Measurements from ENCODE around the gene NRXN3.
"Not testable (repeated sequence)": the region's sequence is repeated elsewhere in the genome, so short reads cannot be mapped to it uniquely, and the experiment has no call there.

NRXN3 gene

GRCh38 chr14:79018836-79019235 is 848.7 kb downstream of the NRXN3 start:
- Histone ChIP-seq H3K4me3 (ENCODE audit: low read depth in 1 of 5, low read length in 5 of 5) (no peak overlapping the region), H3K27ac (ENCODE audit: low read depth, low read length) (no peak overlapping the region), H3K9me3 (ENCODE audit: control insufficient read depth in 5 of 5, low read length in 5 of 5) (no peaks in the 10 kb centered on the region), H3K36me3 (ENCODE audit: control insufficient read depth in 5 of 5, insufficient read depth in 5 of 5, low read length in 5 of 5) (no peaks in the 10 kb centered on the region), H3K27me3 (ENCODE audit: control insufficient read depth in 5 of 5, insufficient read depth in 4 of 5, low read length in 5 of 5) (peaks cover 0 to 2% (median 0%) of the 10 kb centered on the region in 5 donors), H3K4me1 (ENCODE audit: control insufficient read depth in 5 of 5, insufficient read depth in 5 of 5, low read length in 5 of 5) (peaks cover 0 to 5% (median 4%) of the 10 kb centered on the region in 5 donors), H3K9ac (ENCODE audit: low read length in 5 of 5) (no peak overlapping the region)

- not testable (repeated sequence) for H3K9ac ChIP-seq (ENCODE audit: low read length in 5 of 5); H3K9me3 ChIP-seq (ENCODE audit: control insufficient read depth in 5 of 5, low read length in 5 of 5); H3K27ac ChIP-seq (ENCODE audit: low read depth, low read length); H3K4me1 ChIP-seq (ENCODE audit: control insufficient read depth in 5 of 5, insufficient read depth in 5 of 5, low read length in 5 of 5); H3K4me3 ChIP-seq (ENCODE audit: low read depth in 1 of 5, low read length in 5 of 5); H3K36me3 ChIP-seq (ENCODE audit: control insufficient read depth in 5 of 5, insufficient read depth in 5 of 5, low read length in 5 of 5); H3K27me3 ChIP-seq (ENCODE audit: control insufficient read depth in 5 of 5, insufficient read depth in 4 of 5, low read length in 5 of 5)
Measured at GRCh38 chr14:79019898-79020297, 849.7 kb downstream of the NRXN3 start.

GRCh38 chr14:79021766-79022165 is 851.6 kb downstream of the NRXN3 start:
- peaks cover 0 to 2% (median 0%) of the 10 kb centered on the region in 5 donors for H3K27me3 ChIP-seq (ENCODE audit: control insufficient read depth in 5 of 5, insufficient read depth in 4 of 5, low read length in 5 of 5)
- no peak overlapping the region for H3K27ac ChIP-seq (ENCODE audit: low read depth, low read length)
- no peak overlapping the region for H3K4me3 ChIP-seq (ENCODE audit: low read depth in 1 of 5, low read length in 5 of 5)
- H3K4me1 ChIP-seq (ENCODE audit: control insufficient read depth in 5 of 5, insufficient read depth in 5 of 5, low read length in 5 of 5) = peaks cover 0 to 4% (median 2%) of the 10 kb centered on the region in 5 donors
- H3K9ac ChIP-seq (ENCODE audit: low read length in 5 of 5) = no peak overlapping the region
- H3K36me3 ChIP-seq (ENCODE audit: control insufficient read depth in 5 of 5, insufficient read depth in 5 of 5, low read length in 5 of 5) = no peaks in the 10 kb centered on the region
- H3K9me3 ChIP-seq (ENCODE audit: control insufficient read depth in 5 of 5, low read length in 5 of 5) = peaks cover 0 to 8% (median 4%) of the 10 kb centered on the region in 5 donors

- Histone ChIP-seq H3K9me3 (ENCODE audit: control insufficient read depth in 5 of 5, low read length in 5 of 5) (peaks cover 0 to 8% (median 4%) of the 10 kb centered on the region in 5 donors), H3K36me3 (ENCODE audit: control insufficient read depth in 5 of 5, insufficient read depth in 5 of 5, low read length in 5 of 5) (no peaks in the 10 kb centered on the region), H3K27ac (ENCODE audit: low read depth, low read length) (no peak overlapping the region), H3K4me3 (ENCODE audit: low read depth in 1 of 5, low read length in 5 of 5) (no peak overlapping the region), H3K4me1 (ENCODE audit: control insufficient read depth in 5 of 5, insufficient read depth in 5 of 5, low read length in 5 of 5) (no peaks in the 10 kb centered on the region), H3K27me3 (ENCODE audit: control insufficient read depth in 5 of 5, insufficient read depth in 4 of 5, low read length in 5 of 5) (no peaks in the 10 kb centered on the region), H3K9ac (ENCODE audit: low read length in 5 of 5) (no peak overlapping the region)
Measured at GRCh38 chr14:79027138-79027537, 857.0 kb downstream of the NRXN3 start.

GRCh38 chr14:79028281-79028680 is 858.1 kb downstream of the NRXN3 start:
- Histone ChIP-seq H3K27ac (ENCODE audit: low read depth, low read length) (no peak overlapping the region), H3K4me1 (ENCODE audit: control insufficient read depth in 5 of 5, insufficient read depth in 5 of 5, low read length in 5 of 5) (no peaks in the 10 kb centered on the region), H3K9me3 (ENCODE audit: control insufficient read depth in 5 of 5, low read length in 5 of 5) (peaks cover 0 to 8% (median 4%) of the 10 kb centered on the region in 5 donors), H3K36me3 (ENCODE audit: control insufficient read depth in 5 of 5, insufficient read depth in 5 of 5, low read length in 5 of 5) (no peaks in the 10 kb centered on the region), H3K9ac (ENCODE audit: low read length in 5 of 5) (no peak overlapping the region), H3K27me3 (ENCODE audit: control insufficient read depth in 5 of 5, insufficient read depth in 4 of 5, low read length in 5 of 5) (no peaks in the 10 kb centered on the region), H3K4me3 (ENCODE audit: low read depth in 1 of 5, low read length in 5 of 5) (no peak overlapping the region)

GRCh38 chr14:79036441-79036840 is 866.3 kb downstream of the NRXN3 start:
- H3K9ac ChIP-seq (ENCODE audit: low read length in 5 of 5) = no peak overlapping the region
- H3K4me1 ChIP-seq (ENCODE audit: control insufficient read depth in 5 of 5, insufficient read depth in 5 of 5, low read length in 5 of 5) = no peaks in the 10 kb centered on the region
- peaks cover 0 to 2% (median 0%) of the 10 kb centered on the region in 5 donors for H3K9me3 ChIP-seq (ENCODE audit: control insufficient read depth in 5 of 5, low read length in 5 of 5)
- no peaks in the 10 kb centered on the region for H3K27me3 ChIP-seq (ENCODE audit: control insufficient read depth in 5 of 5, insufficient read depth in 4 of 5, low read length in 5 of 5)
- H3K4me3 ChIP-seq (ENCODE audit: low read depth in 1 of 5, low read length in 5 of 5) = no peak overlapping the region
- H3K27ac ChIP-seq (ENCODE audit: low read depth, low read length) = no peak overlapping the region
- no peaks in the 10 kb centered on the region for H3K36me3 ChIP-seq (ENCODE audit: control insufficient read depth in 5 of 5, insufficient read depth in 5 of 5, low read length in 5 of 5)

- H3K4me1 ChIP-seq (ENCODE audit: control insufficient read depth in 5 of 5, insufficient read depth in 5 of 5, low read length in 5 of 5) = no peaks in the 10 kb centered on the region
Measured at GRCh38 chr14:79037106-79037505, 866.9 kb downstream of the NRXN3 start.

GRCh38 chr14:79037593-79037992 is 867.4 kb downstream of the NRXN3 start:
- no peak overlapping the region for H3K27ac ChIP-seq (ENCODE audit: low read depth, low read length)
- H3K4me3 ChIP-seq (ENCODE audit: low read depth in 1 of 5, low read length in 5 of 5) = no peak overlapping the region
- H3K36me3 ChIP-seq (ENCODE audit: control insufficient read depth in 5 of 5, insufficient read depth in 5 of 5, low read length in 5 of 5) = no peaks in the 10 kb centered on the region
- no peaks in the 10 kb centered on the region for H3K4me1 ChIP-seq (ENCODE audit: control insufficient read depth in 5 of 5, insufficient read depth in 5 of 5, low read length in 5 of 5)
- no peak overlapping the region for H3K9ac ChIP-seq (ENCODE audit: low read length in 5 of 5)
- H3K27me3 ChIP-seq (ENCODE audit: control insufficient read depth in 5 of 5, insufficient read depth in 4 of 5, low read length in 5 of 5) = no peaks in the 10 kb centered on the region
- H3K9me3 ChIP-seq (ENCODE audit: control insufficient read depth in 5 of 5, low read length in 5 of 5) = peaks cover 0 to 2% (median 0%) of the 10 kb centered on the region in 5 donors

More at GRCh38 chr14:79037106-79037505, 866.9 kb downstream of the NRXN3 start:
- no peaks in the 10 kb centered on the region for H3K27me3 ChIP-seq (ENCODE audit: control insufficient read depth in 5 of 5, insufficient read depth in 4 of 5, low read length in 5 of 5)
- H3K9ac ChIP-seq (ENCODE audit: low read length in 5 of 5) = no peak overlapping the region
- H3K9me3 ChIP-seq (ENCODE audit: control insufficient read depth in 5 of 5, low read length in 5 of 5) = peaks cover 0 to 2% (median 0%) of the 10 kb centered on the region in 5 donors
- H3K36me3 ChIP-seq (ENCODE audit: control insufficient read depth in 5 of 5, insufficient read depth in 5 of 5, low read length in 5 of 5) = no peaks in the 10 kb centered on the region
- no peak overlapping the region for H3K4me3 ChIP-seq (ENCODE audit: low read depth in 1 of 5, low read length in 5 of 5)
- no peak overlapping the region for H3K27ac ChIP-seq (ENCODE audit: low read depth, low read length)

GRCh38 chr14:79040790-79041189 is 870.6 kb downstream of the NRXN3 start:
- Histone ChIP-seq H3K4me3 (ENCODE audit: low read depth in 1 of 5, low read length in 5 of 5) (no peak overlapping the region), H3K9ac (ENCODE audit: low read length in 5 of 5) (no peak overlapping the region), H3K36me3 (ENCODE audit: control insufficient read depth in 5 of 5, insufficient read depth in 5 of 5, low read length in 5 of 5) (no peaks in the 10 kb centered on the region), H3K4me1 (ENCODE audit: control insufficient read depth in 5 of 5, insufficient read depth in 5 of 5, low read length in 5 of 5) (no peaks in the 10 kb centered on the region), H3K9me3 (ENCODE audit: control insufficient read depth in 5 of 5, low read length in 5 of 5) (peaks cover 0 to 2% (median 0%) of the 10 kb centered on the region in 5 donors), H3K27me3 (ENCODE audit: control insufficient read depth in 5 of 5, insufficient read depth in 4 of 5, low read length in 5 of 5) (peaks cover 0 to 2% (median 0%) of the 10 kb centered on the region in 5 donors), H3K27ac (ENCODE audit: low read depth, low read length) (no peak overlapping the region)

GRCh38 chr14:79043194-79043889 is 873.2 kb downstream of the NRXN3 start:
- no peak overlapping the region for H3K27ac ChIP-seq (ENCODE audit: low read depth, low read length)
- H3K9me3 ChIP-seq (ENCODE audit: control insufficient read depth in 5 of 5, low read length in 5 of 5) = peaks cover 0 to 2% (median 0%) of the 10 kb centered on the region in 5 donors
- H3K9ac ChIP-seq (ENCODE audit: low read length in 5 of 5) = no peak overlapping the region

More at GRCh38 chr14:79043194-79043889, 873.2 kb downstream of the NRXN3 start:
- H3K4me1 ChIP-seq (ENCODE audit: control insufficient read depth in 5 of 5, insufficient read depth in 5 of 5, low read length in 5 of 5) = no peaks in the 10 kb centered on the region
- H3K27me3 ChIP-seq (ENCODE audit: control insufficient read depth in 5 of 5, insufficient read depth in 4 of 5, low read length in 5 of 5) = peaks cover 0 to 2% (median 0%) of the 10 kb centered on the region in 5 donors
- H3K36me3 ChIP-seq (ENCODE audit: control insufficient read depth in 5 of 5, insufficient read depth in 5 of 5, low read length in 5 of 5) = no peaks in the 10 kb centered on the region
- H3K4me3 ChIP-seq (ENCODE audit: low read depth in 1 of 5, low read length in 5 of 5) = no peak overlapping the region
